Umbilical cord (tissue), 2 donors: Measurements from ENCODE around the gene NAA50. TPM values are rescaled to one million over a fixed set of nuclear protein-coding genes. Genes with fewer than 3 reads are reported as not detected.

Experiments
- DNase-seq: peaks from one replicate; pipeline ENCODE4 v3.0.0-alpha.2; 2015; ENCODE audit warnings: low spot score
- total RNA-seq: library from RNA; depleted of rRNA; stranded (reverse); fragments of >200 nt; gene quantifications from one replicate; pipeline ENCODE4 v1.2.3, GENCODE V29; 2014; ENCODE audit warnings: low replicate concordance; ENCODE audit not compliant: insufficient read depth

Gene NAA50
- total RNA-seq: 64.8 TPM

DNA sequence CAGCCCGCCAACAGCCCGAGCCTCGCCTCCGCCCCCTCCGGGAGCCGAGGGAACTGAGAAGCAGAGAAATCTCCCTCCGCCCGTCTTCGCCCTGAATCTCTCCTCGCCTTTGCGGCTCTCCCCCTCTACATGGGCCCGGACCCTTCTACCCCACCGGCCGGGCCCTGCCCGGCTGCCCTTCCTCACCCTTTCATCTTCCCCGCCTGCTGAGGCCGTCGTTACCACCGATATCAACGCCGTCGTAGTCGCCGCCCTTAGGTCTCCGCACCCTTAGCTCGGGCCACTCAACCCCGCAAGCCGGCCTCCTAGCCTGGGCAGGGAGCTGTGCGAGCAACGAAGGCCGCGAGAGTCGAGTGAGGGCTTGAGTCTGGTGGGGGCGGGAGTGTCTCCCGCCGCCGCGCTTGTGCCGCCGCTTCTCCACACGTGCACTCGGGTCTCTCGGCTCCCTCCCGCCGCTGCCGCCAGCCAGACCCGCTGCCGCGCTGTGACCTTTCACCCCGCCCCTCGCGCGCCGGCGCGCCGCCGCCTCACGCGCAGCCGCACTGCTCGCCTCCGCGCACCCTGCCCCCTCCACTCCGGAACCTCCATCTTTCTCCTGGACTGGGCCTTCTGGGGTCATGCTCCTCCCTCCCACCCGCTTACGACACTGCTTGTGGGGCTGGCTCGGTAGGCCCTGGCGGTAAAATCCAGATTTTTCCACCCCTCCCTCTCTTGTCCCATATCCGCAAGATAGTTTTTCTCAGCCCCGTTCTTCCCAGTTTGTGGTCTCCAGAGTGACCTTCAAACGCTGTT is at the start of gene NAA50:
Gene NAA50 (minus strand): TSS at position 494 of the 792 bp plus-strand sequence. CDS start 300 bp downstream, at position 194.
- DNase-seq: peak; percentile 98

DNA sequence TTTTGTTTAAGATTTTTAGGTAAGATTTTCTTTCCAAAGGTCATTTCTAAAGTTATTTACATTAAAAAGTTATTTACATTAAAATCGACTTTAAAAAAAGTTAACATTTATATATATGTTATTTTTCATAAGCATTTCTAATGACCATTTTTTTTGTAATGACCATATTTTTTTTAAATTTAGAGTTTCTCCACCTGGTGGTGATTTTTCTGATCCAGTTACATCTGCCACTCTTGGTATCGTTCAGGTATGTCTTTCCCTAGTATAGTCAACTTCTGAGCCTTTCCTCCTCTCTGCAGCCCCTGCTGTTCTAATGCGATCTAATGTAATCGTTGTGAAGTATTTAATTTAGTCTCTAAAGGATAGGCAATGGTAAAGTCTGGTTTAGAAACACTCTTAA is 49.6 kb upstream of the NAA50 start:
- no peak for DNase-seq

DNA sequence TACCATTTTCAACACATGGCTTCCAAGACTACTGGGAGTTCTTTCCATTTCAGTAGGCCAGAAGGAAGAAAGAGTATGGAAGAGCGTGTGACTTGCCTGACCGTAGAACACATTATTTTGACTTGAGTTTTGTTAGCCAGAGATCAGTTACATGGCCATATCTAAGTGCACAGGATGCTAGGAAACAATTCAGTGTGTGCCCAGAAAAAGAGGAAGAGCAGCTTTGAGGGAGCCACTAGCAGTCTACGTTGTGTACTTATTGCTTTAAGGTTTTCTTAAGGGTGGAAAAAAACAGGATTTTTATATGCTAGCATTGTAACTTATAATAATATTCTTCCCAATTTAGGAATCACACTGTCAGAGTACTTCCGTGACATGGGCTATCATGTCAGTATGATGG is 48.5 kb upstream of the NAA50 start:
- DNase-seq: no peak

DNA sequence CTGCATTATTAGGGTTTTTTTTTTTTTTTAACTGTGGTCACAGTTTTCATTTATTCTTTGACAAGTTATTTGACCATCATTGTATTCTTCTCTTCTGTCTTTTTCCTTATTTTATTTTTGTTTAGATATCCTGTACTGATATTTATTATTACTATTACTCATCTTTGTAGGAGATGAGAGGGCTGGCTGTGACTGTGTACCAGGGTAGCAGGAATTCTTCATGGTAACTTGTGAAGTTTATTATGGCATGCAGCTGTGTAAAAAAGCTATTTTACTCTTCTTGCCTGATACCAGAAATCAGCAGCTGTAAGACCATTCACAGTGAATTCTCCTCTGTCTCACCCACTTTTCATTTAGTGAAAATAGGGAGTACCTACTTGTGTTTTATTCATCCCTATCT is 45.3 kb upstream of the NAA50 start:
- DNase-seq: no peak

DNA sequence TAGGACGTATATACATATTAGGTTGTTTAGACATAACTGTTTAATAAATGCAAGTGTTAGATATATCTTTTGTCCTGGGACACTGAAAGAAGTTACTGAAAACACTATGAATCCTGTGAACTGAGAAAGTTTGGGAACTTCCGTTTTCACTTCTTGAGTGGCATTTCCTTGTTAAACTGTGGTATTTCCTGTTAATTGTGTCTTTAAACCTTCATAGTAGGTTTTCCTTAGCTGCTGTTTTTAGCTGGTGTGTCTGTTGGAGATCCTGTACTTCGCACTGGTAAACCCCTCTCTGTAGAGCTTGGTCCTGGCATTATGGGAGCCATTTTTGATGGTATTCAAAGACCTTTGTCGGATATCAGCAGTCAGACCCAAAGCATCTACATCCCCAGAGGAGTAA is 37.9 kb upstream of the NAA50 start:
- no peak for DNase-seq

DNA sequence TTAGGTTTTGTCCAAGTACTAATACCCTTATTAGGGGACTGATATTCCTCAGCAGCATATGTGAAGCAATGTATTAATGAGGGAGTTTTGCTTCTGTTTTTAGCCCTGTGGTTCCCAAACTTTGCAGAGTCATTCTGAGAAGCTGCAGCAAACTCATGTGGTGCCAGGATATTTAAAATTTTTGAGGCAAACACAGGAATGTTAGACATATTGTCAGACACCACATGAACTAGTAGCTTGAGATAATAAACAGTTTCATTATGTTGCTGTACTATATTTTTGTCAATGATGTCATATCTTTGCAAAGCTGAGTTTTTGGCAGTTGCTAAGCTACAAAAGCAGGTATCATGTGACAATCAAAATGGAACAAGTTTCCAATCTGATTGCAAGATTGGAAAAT is 37.4 kb upstream of the NAA50 start:
- DNase-seq: peak; percentile 36

DNA sequence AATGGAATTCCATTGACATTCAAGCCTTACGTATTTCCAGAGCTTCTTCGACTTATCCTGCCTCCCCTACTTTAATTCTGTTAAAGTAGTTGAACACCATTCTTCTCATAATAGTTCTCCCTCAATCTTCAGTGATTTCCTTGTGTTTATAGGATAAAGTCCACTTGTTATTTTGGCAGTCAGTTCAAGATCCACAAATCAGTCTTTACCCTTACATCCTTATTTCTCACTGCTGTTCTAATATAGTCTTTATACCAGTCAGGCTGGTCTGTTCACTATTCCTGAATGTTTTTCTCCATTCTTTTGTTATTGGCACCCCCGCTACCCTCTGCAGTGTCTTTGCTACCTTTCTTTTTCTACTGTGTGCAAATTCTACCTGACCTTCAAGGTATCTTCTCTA is 30.5 kb upstream of the NAA50 start:
- no peak for DNase-seq

DNA sequence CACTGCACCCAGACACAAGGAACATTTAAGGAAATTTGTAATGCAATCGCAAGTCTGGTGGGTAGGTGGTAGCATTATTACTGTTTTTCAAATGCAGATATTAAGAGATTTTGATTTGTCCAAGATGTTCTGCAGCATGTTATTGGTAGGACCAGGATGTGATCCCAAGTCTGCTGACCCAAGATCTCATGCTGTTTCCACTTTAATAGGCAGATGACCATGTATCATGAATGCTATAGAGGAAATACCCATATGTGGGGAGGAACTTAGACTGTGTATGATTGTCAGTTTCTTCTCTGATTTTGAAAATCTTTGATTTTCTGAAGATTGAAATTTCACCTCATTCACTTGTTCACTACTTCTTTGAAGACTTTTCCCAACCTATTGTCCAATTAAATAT is 29.5 kb upstream of the NAA50 start:
- DNase-seq: no peak

DNA sequence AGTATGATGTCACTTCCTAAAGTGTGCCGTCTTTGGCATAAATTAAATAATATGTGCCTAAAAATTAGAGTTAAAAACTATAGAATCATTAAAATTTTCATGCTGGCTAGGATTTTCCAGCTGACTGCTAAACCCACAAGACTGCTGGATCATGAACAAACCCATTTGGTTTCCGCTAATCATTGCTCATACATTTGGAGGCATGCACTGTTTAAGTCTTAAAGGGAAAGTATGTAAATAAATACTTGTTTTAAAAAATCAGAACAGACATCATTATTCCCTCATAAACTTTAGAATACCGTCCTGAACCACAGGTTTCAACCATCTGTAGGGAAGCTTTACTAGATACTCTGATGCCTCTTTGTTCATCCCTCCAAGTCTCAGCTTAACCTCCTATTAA is 27.3 kb upstream of the NAA50 start:
- no peak for DNase-seq

DNA sequence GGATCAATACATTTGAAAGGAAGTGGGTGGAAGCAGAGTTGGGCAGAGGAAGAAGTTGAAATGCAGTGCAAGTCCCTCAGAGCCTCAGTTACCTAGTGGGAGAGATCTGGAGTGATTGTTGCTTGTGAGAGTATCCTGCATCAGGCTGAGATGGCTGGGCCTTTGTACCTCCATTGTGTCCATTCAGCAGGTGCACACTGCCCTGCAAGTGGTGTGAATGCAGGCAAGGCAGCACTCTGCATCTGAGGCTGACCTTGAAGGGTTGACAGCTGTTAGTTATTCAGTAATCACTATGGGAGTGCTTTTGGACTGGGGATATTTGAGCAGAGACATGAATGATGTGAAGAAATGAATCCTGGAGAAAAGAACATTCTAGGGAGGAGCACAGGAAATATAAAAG is 25.9 kb upstream of the NAA50 start:
- no peak for DNase-seq

DNA sequence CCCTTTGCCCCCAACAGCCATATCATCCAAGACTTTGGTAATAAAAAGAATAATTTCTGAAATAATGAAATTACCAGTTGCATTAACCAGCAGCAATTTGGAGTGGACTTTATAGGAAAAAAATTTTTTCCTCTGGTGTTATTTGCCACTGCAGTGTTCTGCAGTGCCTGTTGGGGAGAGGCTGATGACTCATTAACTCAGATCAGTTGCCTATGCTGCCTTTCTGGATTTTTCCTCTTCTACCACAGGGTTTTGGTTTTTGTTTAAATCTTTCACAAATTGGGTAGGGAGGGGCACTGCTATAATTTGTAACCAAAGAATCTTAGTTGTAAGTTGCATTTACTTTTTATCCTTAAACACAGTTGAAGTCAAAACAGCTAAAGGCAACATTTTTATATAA is 23.5 kb upstream of the NAA50 start:
- peak; percentile 2 for DNase-seq

DNA sequence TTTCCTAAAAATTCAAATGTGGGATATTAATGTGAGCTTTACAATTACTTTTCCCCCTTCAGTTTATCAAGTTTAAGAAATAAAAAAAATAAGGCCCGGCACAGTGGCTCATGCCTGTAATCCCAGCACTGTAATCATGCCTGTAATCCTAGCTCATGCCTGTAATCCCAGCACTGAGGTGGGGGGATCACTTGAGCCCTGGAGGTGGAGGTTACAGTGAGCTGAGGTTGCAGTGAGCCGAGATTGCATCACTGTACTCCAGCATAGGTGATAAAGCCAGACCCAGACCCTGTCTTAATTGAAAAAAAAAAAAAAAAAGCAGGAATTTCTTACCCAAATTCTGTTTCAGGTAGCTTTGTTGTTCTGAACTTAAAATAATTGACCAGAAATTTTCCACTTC is 18.6 kb upstream of the NAA50 start:
- no peak for DNase-seq

DNA sequence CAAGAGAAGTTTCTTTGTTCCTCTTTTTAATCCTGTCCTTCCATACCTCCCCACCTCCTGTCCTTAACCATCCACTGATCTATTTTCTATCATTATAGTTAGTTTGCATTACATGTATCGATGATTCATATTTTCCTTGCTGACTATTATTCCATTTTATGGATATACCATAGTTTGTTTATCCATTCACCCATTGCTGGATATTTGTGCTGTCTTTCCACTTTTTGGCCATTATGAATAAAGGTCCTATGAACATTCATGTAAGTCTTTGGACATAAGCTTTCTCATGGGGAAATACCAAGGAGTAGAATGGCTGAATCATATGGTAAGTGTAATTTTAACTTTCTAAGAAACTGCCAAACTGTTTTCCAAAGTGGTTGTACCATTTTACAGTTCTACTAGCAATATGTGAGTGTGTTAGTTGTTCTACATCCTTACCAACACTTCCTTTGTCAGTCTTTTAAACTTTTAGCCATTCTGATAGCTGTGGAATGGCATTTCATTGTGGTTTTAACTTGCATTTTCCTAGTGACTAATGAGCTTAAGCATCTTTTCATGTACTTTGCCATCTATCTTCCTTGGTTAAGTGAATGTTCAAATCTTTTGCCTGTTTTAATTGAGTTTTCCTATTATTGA is 12.5 kb upstream of the NAA50 start:
- DNase-seq: no peak

DNA sequence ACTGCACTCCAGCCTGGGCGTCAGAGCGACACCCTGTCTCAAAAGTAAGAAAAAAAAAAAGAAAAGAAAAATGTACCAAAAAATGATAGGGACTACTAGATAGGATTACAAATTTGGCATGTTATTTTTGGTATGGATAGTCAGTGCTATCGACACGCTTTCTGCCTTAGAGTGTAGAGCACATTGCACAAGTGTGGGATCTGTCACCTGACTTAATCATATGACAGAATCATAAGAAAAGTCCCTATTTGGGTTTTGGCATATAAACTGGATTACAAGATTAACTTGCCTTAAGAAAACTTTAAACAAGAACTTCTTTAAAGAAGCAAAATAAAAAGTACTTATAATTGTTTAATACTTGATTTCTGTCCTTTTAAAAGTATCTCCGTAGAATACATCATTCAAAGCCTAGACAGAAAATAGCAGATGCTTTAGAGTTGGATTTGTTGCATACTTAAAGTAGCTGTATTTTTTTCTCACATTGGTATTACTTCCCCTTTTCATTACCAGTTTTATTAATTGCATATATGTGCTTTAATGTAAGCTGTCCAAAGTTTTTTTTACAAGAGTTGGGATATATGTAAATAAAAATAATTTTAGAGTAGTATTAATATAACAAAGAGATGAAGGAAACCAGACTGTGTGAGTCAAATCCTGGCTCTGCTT is 8.6 kb upstream of the NAA50 start:
- DNase-seq: no peak

DNA sequence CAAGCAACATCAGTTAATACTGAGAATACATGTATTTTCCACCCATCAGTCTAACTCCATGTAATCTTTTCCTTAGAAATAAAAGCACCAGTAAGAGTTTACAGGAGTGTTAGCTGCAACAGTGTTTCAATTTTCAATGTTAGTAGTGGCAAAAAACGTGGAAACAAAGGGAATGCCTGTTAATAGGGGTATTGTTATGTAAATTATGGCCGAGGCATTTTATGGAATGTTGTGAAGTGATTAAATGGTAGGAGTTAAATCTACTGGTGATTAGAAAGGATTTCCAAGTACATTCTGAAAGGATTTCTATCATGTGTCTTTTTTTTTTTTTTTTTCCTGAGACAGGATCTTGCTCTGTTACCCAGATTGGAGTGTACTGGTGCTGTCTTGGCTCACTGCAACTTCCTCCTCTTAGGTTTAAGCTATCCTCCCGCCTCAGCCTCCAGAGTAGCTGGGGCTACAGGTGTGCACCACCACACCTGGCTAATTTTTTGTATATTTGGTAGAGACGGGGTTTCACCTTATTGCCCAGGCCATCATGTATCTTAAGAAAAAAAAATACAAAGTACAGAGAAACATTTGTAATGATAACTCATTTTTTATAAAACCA is 7.4 kb upstream of the NAA50 start:
- no peak for DNase-seq

DNA sequence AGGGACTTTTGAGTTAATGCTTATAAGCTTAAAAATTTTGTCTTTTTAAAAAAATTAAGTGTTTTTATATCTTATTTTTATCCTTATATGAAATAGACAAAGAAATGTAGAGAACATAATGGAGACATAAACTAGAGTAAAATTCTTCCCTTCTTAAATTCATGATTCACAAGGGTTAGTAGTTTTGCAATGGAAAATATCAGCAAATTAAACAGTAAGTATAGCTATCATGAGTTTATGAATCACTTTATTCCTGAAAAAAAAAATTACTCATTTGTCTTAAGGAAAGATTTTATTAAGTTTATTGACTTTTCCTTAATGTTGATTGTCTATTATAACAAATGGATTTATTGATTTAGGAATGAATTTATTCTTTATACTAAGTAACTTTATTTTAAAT is 5.1 kb upstream of the NAA50 start:
- DNase-seq: no peak

DNA sequence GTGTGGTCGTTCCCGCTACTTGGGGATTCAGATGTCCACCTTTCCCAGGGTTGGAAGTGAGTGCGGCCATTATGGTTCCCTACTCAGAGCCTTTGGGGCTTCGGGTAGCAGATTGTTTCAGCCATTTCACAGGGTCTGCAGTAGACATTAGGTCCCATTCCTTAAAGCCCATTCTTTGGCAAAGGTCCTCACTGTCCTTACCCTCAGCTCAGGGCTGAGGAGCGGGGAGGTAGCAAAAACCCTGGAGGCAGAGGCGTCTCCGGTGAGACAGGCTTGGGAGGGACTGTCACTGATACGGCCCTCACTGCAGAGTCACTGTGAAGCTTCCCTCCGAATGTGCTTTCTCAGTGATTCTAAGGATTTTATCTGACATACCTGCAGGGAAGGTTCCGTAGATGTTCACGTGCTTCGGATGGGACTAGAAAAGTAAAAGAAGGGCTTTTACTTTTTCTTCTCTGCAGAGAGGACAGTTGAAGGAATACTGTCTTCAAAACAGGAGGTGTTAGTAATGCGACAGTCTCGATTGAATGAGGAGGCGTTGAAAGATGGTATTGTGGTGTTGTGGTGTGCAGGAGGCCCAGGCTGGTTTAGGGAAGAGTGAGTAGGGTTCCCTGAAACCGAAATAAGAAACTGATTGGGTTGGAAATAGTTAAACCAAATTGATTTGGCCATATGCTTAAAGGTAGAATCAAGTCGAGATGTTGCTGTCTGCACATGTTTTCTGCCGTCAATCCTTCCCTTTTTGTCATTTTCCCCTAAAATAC is 1.4 kb upstream of the NAA50 start:
- no peak for DNase-seq

DNA sequence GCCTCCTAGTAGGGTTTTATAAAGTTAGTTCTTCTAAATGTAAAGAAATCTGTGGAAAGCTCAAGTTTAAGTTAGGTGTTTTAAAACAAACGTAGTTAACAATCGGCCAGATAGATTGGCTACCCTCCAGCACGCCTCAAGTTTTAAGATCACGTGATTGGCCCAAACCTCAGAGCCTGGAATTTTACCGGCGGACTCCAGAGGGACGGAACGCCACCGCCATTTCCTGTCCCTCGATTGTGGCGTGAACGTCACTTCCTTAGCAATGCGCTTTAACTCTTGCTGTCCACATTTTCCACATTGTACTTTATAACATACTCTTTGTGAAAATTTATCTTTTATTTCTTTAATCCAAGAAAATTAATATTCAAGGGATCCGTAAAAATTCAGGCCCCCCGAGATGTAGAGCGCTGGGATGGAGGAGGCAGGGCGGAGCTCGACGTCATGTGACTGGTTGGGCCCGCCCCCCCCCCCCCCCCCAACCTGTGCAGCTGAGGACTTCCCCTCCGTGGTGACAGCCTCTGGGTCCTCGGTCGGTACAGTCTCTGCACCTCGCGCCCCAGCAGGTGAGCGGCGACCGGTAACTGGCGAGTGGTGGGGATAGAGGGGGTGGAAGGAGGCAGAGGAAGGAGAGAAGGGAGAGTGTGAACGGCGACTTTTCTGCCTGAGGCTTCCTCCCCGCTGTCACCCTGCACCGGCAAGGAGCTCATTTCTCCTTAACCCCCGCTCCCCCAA is 666 bp upstream of the NAA50 start, which contains the start of gene ATP6V1A:
Gene ATP6V1A (plus strand): TSS at position 488 of the 735 bp plus-strand sequence. CDS start 31,719 bp downstream, outside the sequence.
- DNase-seq: peak; percentile 98

DNA sequence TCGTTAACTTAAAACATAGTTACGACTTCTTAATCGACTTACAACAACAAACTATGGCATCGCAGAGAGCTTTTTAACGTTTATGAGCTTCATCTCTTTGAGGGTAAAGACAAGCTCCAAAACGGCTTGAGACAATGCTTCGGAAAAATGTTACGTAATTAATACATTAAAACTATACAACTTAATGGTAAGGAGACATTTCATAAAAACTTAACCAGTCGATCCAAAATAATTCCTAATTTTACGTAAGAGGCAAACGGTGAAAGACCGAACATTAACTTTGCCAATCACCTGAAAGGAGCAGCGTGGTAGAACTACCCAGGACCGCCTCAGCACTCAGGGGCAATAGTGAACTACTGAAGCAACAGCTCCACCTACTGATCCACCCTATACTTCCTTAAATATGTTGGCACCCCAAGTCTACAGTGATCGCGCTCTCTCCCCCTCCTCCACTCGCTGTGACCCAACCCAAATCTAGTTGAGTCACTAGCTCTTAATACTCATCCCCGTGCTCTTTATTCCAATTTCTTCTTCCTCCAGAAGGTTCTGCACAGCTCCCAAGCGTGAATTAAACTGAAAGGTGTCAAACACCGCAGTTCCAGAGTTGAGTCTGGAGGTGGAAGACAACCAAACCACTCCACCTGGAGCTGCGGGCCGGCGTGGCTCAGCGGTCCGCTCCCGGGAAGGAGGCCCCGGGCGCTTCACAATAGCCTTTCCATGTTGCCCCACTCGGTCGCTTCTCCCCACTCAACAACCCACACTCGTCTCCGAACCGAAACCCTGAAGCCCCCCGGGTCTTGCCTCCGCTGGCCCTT is 901 bp downstream of the NAA50 start:
- peak; percentile 88 for DNase-seq
